Neutrophil (primary cell): ENCODE data around the gene CERCAM.

ENCODE experiments used
- H3K27ac ChIP-seq: fragments of 200-600 bp; sonication (generic); 2 replicates; pipeline ENCODE4 v1.5.1; 2016; ENCODE audit warnings: mild to moderate bottlenecking, moderate library complexity
- H3K27me3 ChIP-seq: fragments of 200-600 bp; sonication (generic); 2 replicates; pipeline ENCODE4 v1.6.0; 2016; ENCODE audit warnings: mild to moderate bottlenecking
- H3K36me3 ChIP-seq: fragments of 200-600 bp; sonication (generic); 2 replicates; pipeline ENCODE4 v1.5.1; 2017
- H3K4me1 ChIP-seq, 2 experiments: fragments of 200-600 bp in 1 of 2; sonication (generic) in 1 of 2; 1 replicate in 1 of 2; 2 replicates in 1 of 2; pipeline versions ENCODE4 v1.5.1 to v1.6.1; 2013 to 2016; ENCODE audit warnings: low read depth in 1 of 2, low read length in 1 of 2, mild to moderate bottlenecking in 1 of 2, moderate library complexity in 1 of 2; ENCODE audit not compliant: control insufficient read depth in 1 of 2, insufficient read depth in 1 of 2
- H3K4me3 ChIP-seq, 2 experiments: fragments of 200-600 bp in 1 of 2; sonication (generic) in 1 of 2; 1 replicate in 1 of 2; 2 replicates in 1 of 2; pipeline ENCODE4 v1.5.1; 2013 to 2016; ENCODE audit warnings: low read depth in 1 of 2, low read length in 1 of 2, mild to moderate bottlenecking in 1 of 2, moderate library complexity in 1 of 2
- H3K9me3 ChIP-seq: fragments of 200-600 bp; sonication (generic); 2 replicates; pipeline ENCODE4 v1.5.1; 2016
- TF ChIP-seq, protein P1 (sequence below): fragments of 200-600 bp; sonication (generic); IDR thresholded peaks from 2 replicates; pipeline ENCODE4 v1.5.1; 2016; ENCODE audit warnings: antibody characterized with exemption

CERCAM gene

DNA sequence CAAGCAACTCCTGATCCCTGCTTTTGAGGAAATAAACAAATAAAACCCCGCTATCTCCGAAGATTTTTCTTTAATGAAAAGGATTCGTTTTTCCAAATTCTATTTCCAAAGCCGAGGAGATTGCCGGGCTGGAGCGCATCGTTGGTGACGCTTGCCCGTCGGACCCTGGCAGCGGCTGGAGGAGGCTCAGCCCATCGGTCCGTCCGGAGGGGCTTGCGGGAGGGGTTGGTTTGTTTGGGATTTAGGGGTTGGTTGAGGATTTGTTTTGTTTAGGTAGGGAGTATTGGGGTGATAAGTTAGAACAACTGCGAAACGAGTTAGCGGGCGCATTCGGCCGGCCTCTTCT lies 28.7 kb upstream of the CERCAM start:
- Histone ChIP-seq H3K27ac (no peak overlapping the region), H3K4me1 (peaks cover 2 to 3% of the 10 kb centered on the region in 2 experiments), H3K36me3 (peaks cover 54% of the 10 kb centered on the region), H3K27me3 (peaks cover 6% of the 10 kb centered on the region), H3K4me3 (no peak overlapping the region), H3K9me3 (no peaks in the 10 kb centered on the region)
- TF ChIP-seq, protein P1, sequence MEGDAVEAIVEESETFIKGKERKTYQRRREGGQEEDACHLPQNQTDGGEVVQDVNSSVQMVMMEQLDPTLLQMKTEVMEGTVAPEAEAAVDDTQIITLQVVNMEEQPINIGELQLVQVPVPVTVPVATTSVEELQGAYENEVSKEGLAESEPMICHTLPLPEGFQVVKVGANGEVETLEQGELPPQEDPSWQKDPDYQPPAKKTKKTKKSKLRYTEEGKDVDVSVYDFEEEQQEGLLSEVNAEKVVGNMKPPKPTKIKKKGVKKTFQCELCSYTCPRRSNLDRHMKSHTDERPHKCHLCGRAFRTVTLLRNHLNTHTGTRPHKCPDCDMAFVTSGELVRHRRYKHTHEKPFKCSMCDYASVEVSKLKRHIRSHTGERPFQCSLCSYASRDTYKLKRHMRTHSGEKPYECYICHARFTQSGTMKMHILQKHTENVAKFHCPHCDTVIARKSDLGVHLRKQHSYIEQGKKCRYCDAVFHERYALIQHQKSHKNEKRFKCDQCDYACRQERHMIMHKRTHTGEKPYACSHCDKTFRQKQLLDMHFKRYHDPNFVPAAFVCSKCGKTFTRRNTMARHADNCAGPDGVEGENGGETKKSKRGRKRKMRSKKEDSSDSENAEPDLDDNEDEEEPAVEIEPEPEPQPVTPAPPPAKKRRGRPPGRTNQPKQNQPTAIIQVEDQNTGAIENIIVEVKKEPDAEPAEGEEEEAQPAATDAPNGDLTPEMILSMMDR = no peak

DNA sequence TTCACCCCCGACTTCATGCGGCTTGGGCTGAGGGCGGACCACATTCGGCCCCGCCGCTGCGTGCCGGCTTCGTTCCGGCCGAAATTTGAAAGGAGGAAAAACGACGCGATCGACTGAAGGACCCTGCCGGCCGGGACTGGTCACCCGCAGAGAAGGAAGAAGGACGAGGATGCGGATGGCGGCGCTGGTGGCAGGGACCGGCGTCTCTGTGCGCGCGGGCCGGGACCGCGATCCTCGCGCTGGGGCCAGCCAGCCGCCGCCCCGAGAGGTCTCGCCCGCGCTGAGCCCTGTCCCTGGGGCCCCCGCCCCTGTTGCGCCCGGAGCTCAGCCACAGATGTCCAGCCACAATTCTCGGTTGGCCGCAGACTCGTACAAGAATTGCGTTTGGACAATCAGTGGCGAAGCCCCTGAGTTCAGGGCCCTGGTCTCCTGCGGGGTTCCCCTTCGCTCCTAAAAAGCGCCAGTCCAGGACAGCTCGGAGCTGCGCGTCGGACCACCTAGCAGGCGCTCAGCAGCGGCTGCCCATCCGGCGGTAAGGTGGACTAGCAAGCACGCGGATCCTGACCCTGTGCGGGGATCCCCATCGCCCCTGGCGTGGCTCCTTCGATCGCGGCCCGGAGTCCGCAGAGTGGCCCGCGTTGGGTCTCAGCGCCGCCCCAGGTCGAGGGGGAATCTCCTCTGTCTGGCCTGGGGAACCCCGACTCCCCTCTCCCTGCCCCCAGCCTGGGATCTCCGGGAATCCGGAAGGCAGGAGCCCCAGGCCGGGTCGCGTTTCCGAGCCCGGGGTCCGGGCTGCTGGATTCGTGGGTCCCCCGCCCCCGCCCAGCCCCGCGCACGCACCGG lies 28.1 kb upstream of the CERCAM start:
- Histone ChIP-seq H3K27me3 (peaks cover 12% of the 10 kb centered on the region), H3K4me1 (peaks cover 3 to 9% of the 10 kb centered on the region in 2 experiments), H3K9me3 (no peaks in the 10 kb centered on the region), H3K36me3 (peaks cover 49% of the 10 kb centered on the region), H3K27ac (no peak overlapping the region), H3K4me3 (no peak overlapping the region)
- TF ChIP-seq, protein P1 = no peak

DNA sequence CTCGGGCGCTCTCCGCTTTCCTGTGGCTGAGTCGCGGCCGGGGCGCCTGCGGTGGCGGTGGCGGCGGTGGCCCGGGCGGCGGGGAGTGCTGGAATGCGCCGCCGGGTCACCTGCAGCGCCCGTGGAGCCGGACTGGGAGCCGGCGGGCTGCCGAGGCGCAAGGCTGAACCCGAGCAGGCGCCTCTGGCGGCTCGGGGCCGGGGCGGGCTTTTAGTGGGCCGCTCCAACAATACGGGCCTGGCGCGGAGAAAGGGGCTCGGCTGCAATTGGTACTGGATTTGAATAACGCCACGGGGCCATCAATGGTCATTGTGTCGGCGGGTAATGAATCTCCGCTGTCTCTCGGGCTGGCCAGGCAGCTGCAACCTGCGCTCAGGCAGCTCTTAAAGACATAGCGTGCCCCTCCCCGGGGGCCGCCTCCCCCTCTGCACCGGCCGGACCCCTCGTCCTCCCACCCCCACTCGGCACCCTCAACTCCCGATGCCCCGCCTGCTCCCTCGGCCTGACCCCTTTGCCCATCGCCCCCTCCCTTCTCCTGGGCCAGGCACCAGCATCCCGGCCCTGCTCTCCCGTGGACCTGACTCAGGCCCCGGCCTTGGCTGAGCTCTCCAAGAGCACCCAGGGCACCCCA lies 27.4 kb upstream of the CERCAM start:
- Histone ChIP-seq H3K4me1 (peaks cover 3 to 9% of the 10 kb centered on the region in 2 experiments), H3K4me3 (no peak overlapping the region), H3K9me3 (no peaks in the 10 kb centered on the region), H3K27ac (no peak overlapping the region), H3K27me3 (peaks cover 19% of the 10 kb centered on the region), H3K36me3 (peaks cover 41% of the 10 kb centered on the region)
- TF ChIP-seq, protein P1 = no peak

DNA sequence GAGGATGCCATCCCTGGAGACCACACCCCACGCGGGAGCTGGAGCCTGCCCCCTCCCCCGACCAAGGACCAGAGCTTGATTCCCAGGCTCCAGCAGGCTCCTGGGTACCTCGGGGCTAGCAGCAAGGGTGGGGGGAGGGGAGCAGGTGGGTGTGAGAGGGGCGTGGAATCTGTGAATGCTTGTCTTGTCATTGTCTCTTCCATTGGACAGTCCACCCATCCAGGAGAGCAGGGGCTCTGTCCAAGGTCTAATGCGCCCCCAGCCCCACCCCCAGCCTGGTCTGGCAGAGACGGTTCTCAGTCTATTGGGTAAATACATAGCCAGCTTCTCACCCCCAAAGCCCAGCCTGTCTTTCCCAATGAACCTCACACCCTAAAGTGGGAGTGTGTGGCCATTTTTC lies 26.7 kb upstream of the CERCAM start:
- Histone ChIP-seq H3K4me3 (no peak overlapping the region), H3K27ac (no peak overlapping the region), H3K4me1 (peaks cover 3 to 9% of the 10 kb centered on the region in 2 experiments), H3K9me3 (no peaks in the 10 kb centered on the region), H3K27me3 (peaks cover 19% of the 10 kb centered on the region), H3K36me3 (peaks cover 34% of the 10 kb centered on the region)
- TF ChIP-seq, protein P1 = no peak

DNA sequence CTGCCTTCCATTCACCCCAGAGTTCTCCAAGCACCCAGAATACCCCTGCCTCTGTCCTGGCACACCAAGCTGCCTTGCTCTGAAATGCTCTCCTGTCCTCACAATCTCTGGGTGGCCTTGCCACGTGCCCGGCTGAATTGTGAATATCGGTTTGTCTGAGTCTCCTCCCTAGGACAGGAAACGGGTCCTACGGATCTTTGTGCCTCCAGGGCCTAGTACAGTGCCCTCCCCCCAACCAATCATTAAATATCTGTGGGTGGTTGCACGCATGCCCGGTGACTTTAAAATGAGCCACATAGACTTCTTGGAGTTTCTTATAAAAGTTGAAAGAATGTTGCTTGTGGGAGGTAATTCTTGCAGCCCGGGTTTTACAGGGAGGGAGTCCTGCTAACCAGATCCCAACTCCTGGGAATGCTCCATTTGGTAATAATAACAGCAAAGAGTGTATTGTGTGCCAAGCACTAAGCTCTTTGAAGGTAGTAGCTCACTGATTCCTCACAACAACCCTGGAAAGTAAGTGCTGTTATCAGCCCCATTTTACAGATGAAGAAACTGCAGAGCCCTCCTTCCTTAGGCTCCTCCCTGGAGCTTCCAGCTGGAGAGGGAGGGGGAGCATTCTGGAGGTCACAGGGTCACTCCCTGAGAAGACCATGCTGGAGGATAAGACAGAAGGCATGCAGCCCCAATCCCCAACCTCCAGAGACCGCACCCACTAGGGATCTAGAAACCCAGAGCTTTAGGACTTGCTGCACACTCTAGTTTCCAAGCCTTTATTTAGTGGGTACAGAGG lies 26.1 kb upstream of the CERCAM start:
- no peaks in the 10 kb centered on the region for H3K9me3 ChIP-seq
- TF ChIP-seq, protein P1 = no peak
- no peak overlapping the region for H3K4me3 ChIP-seq
- H3K27ac ChIP-seq = no peak overlapping the region
- H3K27me3 ChIP-seq = peaks cover 19% of the 10 kb centered on the region
- peaks cover 28% of the 10 kb centered on the region for H3K36me3 ChIP-seq
- H3K4me1 ChIP-seq = peaks cover 3 to 9% of the 10 kb centered on the region in 2 experiments
